Smooth muscle cell (in vitro differentiated cells): ENCODE data around the gene PTGER2. TPM values are rescaled to one million over a fixed set of nuclear protein-coding genes. Genes with fewer than 3 reads are reported as not detected.

Source experiments
- DNase-seq: peaks from one replicate; lab custom pipeline; 2025; ENCODE audit not compliant: unreplicated experiment; lab: John Stamatoyannopoulos, UW
- H2AFZ ChIP-seq: fragments of 200-600 bp; sonication (generic); 2 replicates; pipeline ENCODE4 v1.6.0; 2016; ENCODE audit warnings: antibody characterized with exemption, low read depth, mild to moderate bottlenecking
- H3F3A ChIP-seq: fragments of 200-600 bp; sonication (generic); 2 replicates; pipeline ENCODE4 v1.6.0; 2017; ENCODE audit warnings: antibody characterized with exemption, low read depth
- H3K27ac ChIP-seq: fragments of 200-600 bp; sonication (generic); 2 replicates; pipeline ENCODE4 v1.5.1; 2016; ENCODE audit warnings: low read depth, mild to moderate bottlenecking
- H3K27me3 ChIP-seq: fragments of 200-600 bp; sonication (generic); 2 replicates; pipeline ENCODE4 v1.6.1; 2016; ENCODE audit warnings: low read depth, mild to moderate bottlenecking
- H3K36me3 ChIP-seq: fragments of 200-600 bp; sonication (generic); 2 replicates; pipeline ENCODE4 v1.5.1; 2016; ENCODE audit warnings: low read depth
- H3K4me1 ChIP-seq: fragments of 200-600 bp; sonication (generic); 2 replicates; pipeline ENCODE4 v1.5.1; 2016; ENCODE audit warnings: low read depth
- H3K4me2 ChIP-seq: fragments of 200-600 bp; sonication (generic); 2 replicates; pipeline ENCODE4 v1.6.0; 2016; ENCODE audit warnings: mild to moderate bottlenecking
- H3K4me3 ChIP-seq: fragments of 200-600 bp; sonication (generic); 2 replicates; pipeline ENCODE4 v1.5.1; 2016; ENCODE audit warnings: mild to moderate bottlenecking
- H3K79me2 ChIP-seq: fragments of 200-600 bp; sonication (generic); 2 replicates; pipeline ENCODE4 v1.6.0; 2016; ENCODE audit warnings: low read depth, mild to moderate bottlenecking
- H3K9ac ChIP-seq: fragments of 200-600 bp; sonication (generic); 2 replicates; pipeline ENCODE4 v1.6.0; 2016; ENCODE audit warnings: low read depth
- H3K9me3 ChIP-seq: fragments of 200-600 bp; sonication (generic); replicated peaks from 2 replicates; pipeline ENCODE4 v1.5.1; 2016; ENCODE audit warnings: low read depth
- H4K20me1 ChIP-seq: fragments of 200-600 bp; sonication (generic); 2 replicates; pipeline ENCODE4 v1.6.0; 2016; ENCODE audit warnings: low read depth
- WGBS: methylation state at CpG from one replicate; pipeline ENCODE4 v1.1.7; 2016; ENCODE audit warnings: low lambda C conversion rate; 5-methylcytosine and 5-hydroxymethylcytosine counted together
- polyA plus RNA-seq: library from polyadenylated mRNA; unstranded; fragments of >200 nt; fragmentation: Nextera tagmentation; extraction: Ambion mirVana; gene quantifications from 2 replicates; pipeline ENCODE4 v1.2.1, GENCODE V29; 2016
- total RNA-seq: library from RNA; depleted of rRNA; stranded (reverse); fragments of >200 nt; gene quantifications from 2 replicates; pipeline ENCODE4 v1.2.3, GENCODE V29; 2014
- TF ChIP-seq, protein P1 (sequence below): fragments of 200-600 bp; sonication (generic); IDR thresholded peaks from 2 replicates; pipeline ENCODE4 v1.5.1; 2017; ENCODE audit warnings: borderline replicate concordance, mild to moderate bottlenecking, antibody characterized with exemption; ENCODE audit not compliant: insufficient read depth, poor library complexity, severe bottlenecking

Gene PTGER2
- total and polyA plus RNA-seq, 2 experiments from 2014 or later = 24.6 to 36.4 TPM

- WGBS = 5% methylated on average over 2 of the region's 2 CpGs
- Histone ChIP-seq H3K4me1 (peaks cover 12% of the 10 kb centered on the region), H4K20me1 (no peaks in the 10 kb centered on the region), H3K36me3 (peaks cover 4% of the 10 kb centered on the region), H3K27me3 (no peaks in the 10 kb centered on the region), H3F3A (peaks cover 25% of the 10 kb centered on the region), H3K79me2 (no peaks in the 10 kb centered on the region), H3K9ac (peak overlapping the region; percentile 59), H2AFZ (no peak overlapping the region), H3K4me2 (peak overlapping the region; percentile 53), H3K4me3 (no peak overlapping the region), H3K9me3 (no peaks in the 10 kb centered on the region), H3K27ac (peak overlapping the region; percentile 89)
- TF ChIP-seq, protein P1, sequence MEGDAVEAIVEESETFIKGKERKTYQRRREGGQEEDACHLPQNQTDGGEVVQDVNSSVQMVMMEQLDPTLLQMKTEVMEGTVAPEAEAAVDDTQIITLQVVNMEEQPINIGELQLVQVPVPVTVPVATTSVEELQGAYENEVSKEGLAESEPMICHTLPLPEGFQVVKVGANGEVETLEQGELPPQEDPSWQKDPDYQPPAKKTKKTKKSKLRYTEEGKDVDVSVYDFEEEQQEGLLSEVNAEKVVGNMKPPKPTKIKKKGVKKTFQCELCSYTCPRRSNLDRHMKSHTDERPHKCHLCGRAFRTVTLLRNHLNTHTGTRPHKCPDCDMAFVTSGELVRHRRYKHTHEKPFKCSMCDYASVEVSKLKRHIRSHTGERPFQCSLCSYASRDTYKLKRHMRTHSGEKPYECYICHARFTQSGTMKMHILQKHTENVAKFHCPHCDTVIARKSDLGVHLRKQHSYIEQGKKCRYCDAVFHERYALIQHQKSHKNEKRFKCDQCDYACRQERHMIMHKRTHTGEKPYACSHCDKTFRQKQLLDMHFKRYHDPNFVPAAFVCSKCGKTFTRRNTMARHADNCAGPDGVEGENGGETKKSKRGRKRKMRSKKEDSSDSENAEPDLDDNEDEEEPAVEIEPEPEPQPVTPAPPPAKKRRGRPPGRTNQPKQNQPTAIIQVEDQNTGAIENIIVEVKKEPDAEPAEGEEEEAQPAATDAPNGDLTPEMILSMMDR = no peak
- DNase-seq = no peak
Observed at GRCh38 chr14:52348776-52349175, 34.7 kb downstream of the PTGER2 start.

DNA sequence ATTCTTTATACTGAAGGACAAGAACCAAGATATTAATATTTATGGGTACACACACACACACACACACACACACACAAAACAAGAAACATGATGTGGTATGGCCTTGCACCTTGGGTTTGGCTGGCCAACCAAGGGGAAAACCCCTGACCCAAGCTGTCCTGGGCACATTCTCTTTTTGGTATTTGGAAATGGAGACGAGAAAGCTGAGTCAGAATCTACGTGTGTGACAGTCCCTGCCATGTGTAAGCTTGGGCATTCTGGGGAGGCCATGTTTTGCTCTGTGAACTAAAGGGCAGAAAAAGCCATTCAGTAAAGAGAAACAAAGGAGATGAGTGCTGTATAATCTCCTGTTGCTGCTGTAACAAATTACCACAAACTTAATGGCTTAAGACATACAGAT lies 35.6 kb downstream of the PTGER2 start:
- Histone ChIP-seq H3K4me3 (no peak overlapping the region), H3F3A (peaks cover 25% of the 10 kb centered on the region), H3K36me3 (peaks cover 4% of the 10 kb centered on the region), H3K27me3 (no peaks in the 10 kb centered on the region), H3K4me1 (peaks cover 17% of the 10 kb centered on the region), H3K27ac (peak overlapping the region; percentile 89), H3K4me2 (no peak overlapping the region), H3K79me2 (no peaks in the 10 kb centered on the region), H3K9me3 (no peaks in the 10 kb centered on the region), H3K9ac (no peak overlapping the region), H4K20me1 (no peaks in the 10 kb centered on the region), H2AFZ (no peak overlapping the region)
- TF ChIP-seq, protein P1 = no peak
- 67% methylated on average over 2 of the region's 2 CpGs for WGBS
- DNase-seq = no peak

DNA sequence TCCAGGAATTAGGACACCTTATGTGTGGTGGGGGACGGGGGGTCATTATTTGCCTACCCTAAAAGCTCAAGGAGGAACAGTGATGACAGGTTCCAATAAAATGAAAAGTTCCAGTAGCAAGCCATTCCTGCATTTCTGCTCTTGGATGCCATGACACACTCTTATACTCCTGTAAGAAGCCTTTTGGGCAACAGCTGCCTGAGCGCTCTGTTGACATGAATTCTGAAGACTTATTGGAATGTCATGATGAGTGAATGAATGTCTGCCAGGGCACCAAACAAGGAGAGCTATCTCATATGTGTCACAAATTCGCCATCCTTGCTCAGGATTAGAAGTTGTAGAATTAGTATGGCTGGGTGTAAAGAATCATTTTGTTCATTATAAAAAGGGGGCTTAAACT lies 36.3 kb downstream of the PTGER2 start:
- H3K4me3 ChIP-seq = no peak overlapping the region
- peaks cover 17% of the 10 kb centered on the region for H3K4me1 ChIP-seq
- H3F3A ChIP-seq = peaks cover 25% of the 10 kb centered on the region
- no peaks in the 10 kb centered on the region for H3K27me3 ChIP-seq
- peak overlapping the region; percentile 89 for H3K27ac ChIP-seq
- peak overlapping the region; percentile 35 for H3K4me2 ChIP-seq
- 46% methylated on average over 3 of the region's 3 CpGs for WGBS
- no peak overlapping the region for H2AFZ ChIP-seq
- no peaks in the 10 kb centered on the region for H3K36me3 ChIP-seq
- H4K20me1 ChIP-seq = no peaks in the 10 kb centered on the region
- DNase-seq = no peak
- TF ChIP-seq, protein P1 = no peak
- H3K79me2 ChIP-seq = no peaks in the 10 kb centered on the region
- peak overlapping the region; percentile 61 for H3K9ac ChIP-seq
- no peaks in the 10 kb centered on the region for H3K9me3 ChIP-seq
